GM18868 (cell line): Measurements from ENCODE around the gene ADAMTS19.

Experiments used
- ATAC-seq: cut with Tn5 transposase; IDR thresholded peaks from one replicate; pipeline ENCODE4 v1.9.1; 2021; ENCODE audit warnings: mild to moderate bottlenecking, moderate library complexity; ENCODE audit not compliant: unreplicated experiment

ADAMTS19 gene

DNA sequence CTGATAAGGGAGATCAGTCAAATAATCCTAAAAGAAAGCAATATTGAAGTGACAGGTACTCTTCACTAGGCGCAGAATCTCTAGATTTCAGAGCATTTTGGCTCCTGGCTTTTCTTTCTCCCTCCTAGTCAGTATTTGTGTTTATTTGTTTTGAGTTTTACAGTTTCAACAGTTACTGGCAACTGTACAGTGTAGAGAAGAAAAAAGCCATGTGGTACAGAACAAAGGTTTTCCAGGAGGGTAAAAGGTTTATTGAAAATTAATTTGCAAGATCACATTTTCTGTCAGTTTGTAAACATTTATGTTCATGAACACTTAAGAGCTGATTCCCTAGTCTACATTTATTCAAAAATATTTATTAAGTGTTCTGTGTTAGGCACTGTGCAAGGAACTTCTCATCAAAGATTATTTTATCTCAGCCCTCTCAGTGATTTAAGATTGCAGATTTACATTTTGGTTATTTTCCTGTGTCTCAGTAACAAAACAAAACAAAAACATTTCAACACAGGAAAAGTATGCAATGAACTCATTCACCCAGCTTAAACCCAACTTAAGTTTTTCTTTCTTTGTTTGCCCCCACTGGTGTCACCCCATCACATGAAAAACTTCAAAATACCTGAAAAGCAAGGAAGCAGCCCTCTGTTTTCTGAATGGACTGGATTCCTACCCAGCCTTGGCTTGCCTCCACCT is 300.7 kb downstream of the ADAMTS19 start:
- no peak for ATAC-seq

GRCh38 chr5:129763651-129764050 is 303.6 kb downstream of the ADAMTS19 start:
- no peak for ATAC-seq

GRCh38 chr5:129766798-129767197 is 306.7 kb downstream of the ADAMTS19 start:
- ATAC-seq = no peak

DNA sequence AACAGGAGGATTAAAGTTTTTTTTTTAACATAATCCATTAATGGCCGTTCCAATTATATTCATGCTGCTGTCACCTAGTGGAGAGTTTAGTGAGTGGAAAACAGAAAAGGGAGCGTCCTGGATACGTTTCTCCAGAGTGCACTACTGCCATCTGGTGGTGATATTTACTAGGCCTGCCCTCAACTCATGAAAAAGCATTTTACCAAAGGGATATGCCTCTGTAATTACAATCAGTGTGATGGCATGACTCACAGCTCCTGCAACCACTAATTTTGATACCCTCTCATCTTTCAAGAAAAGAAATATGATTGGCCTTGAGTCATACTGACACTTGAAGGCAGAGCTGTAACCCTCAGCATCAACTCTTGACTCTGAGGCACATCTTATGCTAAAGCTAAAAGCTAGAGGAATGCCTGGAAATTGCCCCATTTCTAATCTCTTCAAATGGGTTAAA is 307.9 kb downstream of the ADAMTS19 start:
- peak; percentile 87 for ATAC-seq

- no peak for ATAC-seq
Observed at GRCh38 chr5:129768735-129769134, 308.6 kb downstream of the ADAMTS19 start.

- no peak for ATAC-seq
Observed at GRCh38 chr5:129770024-129770820, 310.1 kb downstream of the ADAMTS19 start.

DNA sequence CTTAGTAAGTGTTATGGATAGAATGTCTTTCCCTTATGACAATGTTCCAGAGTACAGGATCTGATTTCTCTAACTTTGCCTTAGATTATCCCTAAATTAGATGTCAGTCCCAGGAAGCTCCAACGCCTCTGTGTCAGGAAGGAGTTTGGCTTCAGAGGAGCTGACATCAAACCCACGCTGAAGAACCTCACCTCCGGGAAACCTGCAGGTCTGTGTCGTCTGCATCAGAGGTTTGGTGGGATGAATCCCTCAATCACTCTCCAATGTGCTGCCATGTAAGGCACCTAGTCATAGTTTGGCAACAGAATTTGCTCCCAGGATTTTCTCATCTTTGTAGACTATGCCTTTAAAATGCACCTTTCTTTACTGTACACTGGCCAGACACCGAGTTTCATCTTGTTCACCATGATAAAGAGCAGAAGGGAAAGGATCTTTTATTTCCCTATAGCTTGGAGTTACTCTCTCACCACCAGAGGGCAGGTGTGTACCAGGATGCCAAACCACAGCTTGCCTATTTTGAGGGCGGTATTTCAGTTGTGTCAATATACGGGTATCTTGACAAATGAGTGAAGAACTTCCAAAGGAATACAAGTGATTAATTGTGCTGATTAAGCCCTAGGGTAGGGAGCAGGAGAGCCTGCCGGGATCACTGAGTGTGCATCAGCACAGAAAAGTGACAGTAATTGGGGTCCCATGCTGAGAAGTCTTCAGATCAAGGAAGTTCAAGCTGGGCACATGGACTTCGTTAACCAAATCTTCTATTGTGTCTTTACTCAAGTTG is 311.1 kb downstream of the ADAMTS19 start:
- ATAC-seq = peak; percentile 76

- no peak for ATAC-seq
Observed at GRCh38 chr5:129773376-129773775, 313.3 kb downstream of the ADAMTS19 start.

DNA sequence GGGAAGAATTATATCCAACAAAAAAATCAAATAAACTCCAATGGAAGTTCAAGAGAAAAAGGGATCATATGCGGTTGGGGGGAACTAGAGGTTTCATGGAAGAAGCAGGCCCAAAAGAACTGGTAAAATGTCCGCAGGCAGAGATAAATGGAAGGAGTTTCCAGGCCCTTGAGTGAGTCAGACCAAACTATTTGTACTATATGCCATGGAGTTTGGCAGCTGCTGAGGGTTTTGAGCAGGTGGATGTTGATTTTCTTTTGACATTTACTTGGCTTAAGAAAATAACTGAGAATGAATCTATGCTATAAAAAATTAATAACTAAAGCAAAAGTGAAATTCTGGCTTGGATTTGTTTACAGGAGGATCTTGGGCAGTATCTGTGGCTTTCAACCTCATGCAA is 321.5 kb downstream of the ADAMTS19 start:
- no peak for ATAC-seq
